Adrenal gland (tissue), 5 donors: ENCODE results near the gene FBXO40.

Experiments
- CTCF ChIP-seq, 6 experiments: fragments of 450-650 bp in 4 of 6; fragments of 200-600 bp in 2 of 6; sonication (generic) in 1 of 6; IDR thresholded peaks; 1 replicate in 5 of 6; 2 replicates in 1 of 6; pipeline versions ENCODE4 v1.5.1 to v1.8.0; 2016 to 2021; ENCODE audit warnings: antibody characterized with exemption in 6 of 6, mild to moderate bottlenecking in 2 of 6, moderate library complexity in 1 of 6
- POLR2A ChIP-seq, 2 donors: fragments of 450-650 bp; IDR thresholded peaks; one replicate each; pipeline ENCODE4 v1.6.1; 2017; ENCODE audit warnings: antibody characterized with exemption in 2 of 2, mild to moderate bottlenecking in 2 of 2, moderate library complexity in 1 of 2
- donor health status: DM: no; HTN: no; CAD: no.

GRCh38 chr3:121630355-121630754 is 37.2 kb downstream of the FBXO40 start:
- TF ChIP-seq CTCF (IDR thresholded peaks at IDR 0.05) (no peak), POLR2A (IDR thresholded peaks at IDR 0.05) (no peak)
